Stimulated activated CD8-positive, alpha-beta memory T cell treated with anti-CD3 and anti-CD28 coated beads, Interleukin-4, amount 100 ng/mL, for 4 hours (primary cell): ENCODE results near the gene FARP2.
A peak's percentile ranks its signal among the peaks of the same experiment; 100 is the strongest.
"Not testable (repeated sequence)": the region's sequence is repeated elsewhere in the genome, so short reads cannot be mapped to it uniquely, and the experiment has no call there.

Experiments used
- DNase-seq, 2 donors: peaks; one replicate each; pipeline ENCODE4 v3.0.0-alpha.2; 2020; ENCODE audit warnings: low read depth in 2 of 2, low spot score in 1 of 2

Gene FARP2, protein sequence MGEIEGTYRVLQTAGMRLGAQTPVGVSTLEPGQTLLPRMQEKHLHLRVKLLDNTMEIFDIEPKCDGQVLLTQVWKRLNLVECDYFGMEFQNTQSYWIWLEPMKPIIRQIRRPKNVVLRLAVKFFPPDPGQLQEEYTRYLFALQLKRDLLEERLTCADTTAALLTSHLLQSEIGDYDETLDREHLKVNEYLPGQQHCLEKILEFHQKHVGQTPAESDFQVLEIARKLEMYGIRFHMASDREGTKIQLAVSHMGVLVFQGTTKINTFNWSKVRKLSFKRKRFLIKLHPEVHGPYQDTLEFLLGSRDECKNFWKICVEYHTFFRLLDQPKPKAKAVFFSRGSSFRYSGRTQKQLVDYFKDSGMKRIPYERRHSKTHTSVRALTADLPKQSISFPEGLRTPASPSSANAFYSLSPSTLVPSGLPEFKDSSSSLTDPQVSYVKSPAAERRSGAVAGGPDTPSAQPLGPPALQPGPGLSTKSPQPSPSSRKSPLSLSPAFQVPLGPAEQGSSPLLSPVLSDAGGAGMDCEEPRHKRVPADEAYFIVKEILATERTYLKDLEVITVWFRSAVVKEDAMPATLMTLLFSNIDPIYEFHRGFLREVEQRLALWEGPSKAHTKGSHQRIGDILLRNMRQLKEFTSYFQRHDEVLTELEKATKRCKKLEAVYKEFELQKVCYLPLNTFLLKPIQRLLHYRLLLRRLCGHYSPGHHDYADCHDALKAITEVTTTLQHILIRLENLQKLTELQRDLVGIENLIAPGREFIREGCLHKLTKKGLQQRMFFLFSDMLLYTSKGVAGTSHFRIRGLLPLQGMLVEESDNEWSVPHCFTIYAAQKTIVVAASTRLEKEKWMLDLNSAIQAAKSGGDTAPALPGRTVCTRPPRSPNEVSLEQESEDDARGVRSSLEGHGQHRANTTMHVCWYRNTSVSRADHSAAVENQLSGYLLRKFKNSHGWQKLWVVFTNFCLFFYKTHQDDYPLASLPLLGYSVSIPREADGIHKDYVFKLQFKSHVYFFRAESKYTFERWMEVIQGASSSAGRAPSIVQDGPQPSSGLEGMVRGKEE

DNA sequence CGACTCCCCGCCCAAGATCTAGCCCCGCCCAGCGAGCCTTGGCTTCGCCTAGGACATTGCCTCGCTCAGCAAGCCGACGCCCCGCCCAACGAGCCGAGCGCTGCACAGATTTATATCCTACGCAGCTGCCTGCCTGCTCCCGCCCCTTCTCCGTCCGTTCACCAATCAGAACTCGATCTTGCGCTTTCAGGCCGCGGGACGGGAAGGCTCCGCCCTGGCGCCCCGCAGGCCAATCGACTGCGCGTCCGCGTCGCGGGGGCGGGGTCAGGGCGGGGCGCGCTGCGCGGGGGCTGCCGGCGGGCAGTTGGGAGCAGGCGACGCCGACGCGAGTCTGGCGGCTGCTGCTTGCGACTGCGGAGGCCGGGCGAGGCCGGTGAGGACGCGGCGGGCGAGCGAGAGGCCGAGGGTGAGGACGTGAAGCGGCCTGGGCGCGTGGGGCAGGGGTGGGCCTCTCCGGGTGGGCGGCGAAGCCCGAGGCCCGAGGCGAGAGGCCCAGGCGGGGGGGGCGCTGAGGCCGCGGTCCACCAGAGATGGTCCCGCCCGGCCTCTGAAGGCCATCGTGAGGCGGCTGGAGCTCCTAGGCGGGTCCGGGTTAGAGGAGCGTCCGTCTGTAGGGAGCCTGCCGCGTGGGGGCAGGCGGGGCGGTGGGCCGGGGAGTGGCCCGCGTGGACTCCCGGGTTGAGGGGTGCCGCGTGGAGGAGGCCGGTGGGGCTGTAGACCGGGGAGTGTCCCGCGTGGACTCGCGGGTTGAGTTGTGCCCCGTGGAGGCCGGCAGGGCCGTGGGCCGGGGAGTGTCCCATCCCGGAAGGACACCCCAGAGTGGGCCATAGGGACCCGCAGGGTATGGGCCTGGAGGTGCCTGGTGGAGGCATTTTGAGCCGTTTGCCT lies at the start of gene FARP2:
Gene FARP2, plus strand, starts transcription at position 303 of the 888 bp plus-strand sequence. CDS start 16,823 bp downstream, outside the sequence.
- peak; percentile 95 for DNase-seq

DNA sequence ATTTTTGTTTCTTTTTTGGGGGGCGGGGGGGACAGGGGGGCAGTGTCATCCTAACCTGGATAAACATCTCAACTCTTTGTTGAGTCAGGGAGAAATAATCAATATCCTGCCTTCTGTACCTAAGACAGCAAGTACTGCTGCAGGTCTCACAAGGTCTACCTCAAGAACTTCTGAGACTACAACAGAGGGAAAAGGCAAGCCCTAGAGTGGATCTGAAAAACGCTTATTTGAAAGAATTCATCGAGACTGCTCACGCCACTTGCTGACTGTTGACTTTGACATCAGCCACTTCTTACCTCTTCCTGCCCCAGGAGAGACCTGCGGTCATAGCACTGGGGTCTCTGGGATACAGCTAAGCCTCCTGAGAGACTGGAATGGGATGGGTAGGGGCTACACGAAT lies 49.0 kb upstream of the FARP2 start:
- DNase-seq, result no peak

DNA sequence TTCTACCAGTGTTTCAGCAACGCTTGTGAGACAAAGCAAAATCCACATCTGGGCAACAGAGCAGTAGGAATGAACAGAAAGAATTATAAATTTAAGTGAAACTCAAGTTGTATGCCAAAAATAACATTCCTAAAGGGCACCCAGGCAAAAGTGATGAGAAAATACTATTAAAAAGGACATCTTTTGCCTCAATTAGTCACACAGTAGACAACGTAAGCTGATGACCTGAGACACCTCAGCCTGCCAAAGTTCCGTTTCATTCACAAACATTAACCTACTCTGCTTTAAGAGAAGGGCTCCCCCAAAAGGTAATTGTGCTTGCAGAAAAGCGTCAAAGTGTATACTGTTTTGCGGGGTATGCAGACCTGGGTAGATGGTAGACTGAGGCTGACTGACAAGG lies 47.8 kb upstream of the FARP2 start:
- no peak for DNase-seq

DNA sequence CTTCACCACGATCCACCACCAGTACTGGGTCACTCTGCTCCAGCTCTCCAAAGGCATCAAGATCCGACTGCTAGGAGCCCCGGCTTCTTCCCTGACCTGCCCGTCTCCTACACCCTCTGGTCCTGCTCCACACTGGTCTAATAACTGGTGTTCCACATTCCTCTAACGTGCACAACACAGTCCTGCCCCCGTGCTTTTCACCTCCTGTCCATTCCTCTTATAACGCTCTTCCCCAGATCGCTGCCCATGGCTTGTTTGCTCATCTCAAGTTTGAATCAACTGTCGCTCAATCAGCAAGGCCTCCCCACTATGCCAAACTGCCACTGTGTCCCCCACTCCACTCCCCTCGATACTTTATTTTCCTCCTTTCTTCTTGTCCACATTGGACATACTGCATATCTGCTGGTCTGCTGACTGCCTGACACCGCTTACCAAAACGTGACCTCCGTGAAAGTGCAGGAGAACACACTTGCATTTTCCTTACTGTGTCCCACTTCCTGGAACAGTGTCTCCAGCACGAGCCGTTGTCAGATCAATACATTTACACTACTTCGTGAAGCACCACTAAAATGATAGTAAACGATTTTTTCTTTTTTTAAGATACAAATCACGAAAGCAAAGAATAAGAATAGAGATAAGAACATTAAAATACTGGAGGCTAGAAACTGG lies 47.1 kb upstream of the FARP2 start:
- DNase-seq, result no peak

DNA sequence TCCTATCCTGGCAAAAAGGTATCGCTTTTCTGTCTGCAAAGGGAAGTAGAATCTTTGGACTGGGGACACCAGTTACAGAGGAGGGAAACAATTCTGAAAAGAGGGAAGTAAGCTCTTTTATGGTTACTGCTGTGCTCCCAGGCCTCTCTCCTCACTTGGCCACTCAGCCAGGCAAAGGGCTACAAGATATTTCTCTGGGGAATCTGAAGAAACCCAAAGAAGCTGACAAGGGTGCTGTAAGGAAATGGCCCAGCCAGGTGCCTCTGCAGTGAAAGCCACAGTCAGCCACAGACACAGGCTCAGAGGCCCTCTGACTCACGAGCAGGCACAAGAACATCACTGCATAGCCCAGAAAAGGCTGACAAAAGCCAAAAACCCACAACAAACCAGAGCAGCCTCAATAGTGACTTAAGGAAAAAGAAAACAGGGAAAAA lies 46.4 kb upstream of the FARP2 start:
- DNase-seq, result peak; percentile 39 to 44

DNA sequence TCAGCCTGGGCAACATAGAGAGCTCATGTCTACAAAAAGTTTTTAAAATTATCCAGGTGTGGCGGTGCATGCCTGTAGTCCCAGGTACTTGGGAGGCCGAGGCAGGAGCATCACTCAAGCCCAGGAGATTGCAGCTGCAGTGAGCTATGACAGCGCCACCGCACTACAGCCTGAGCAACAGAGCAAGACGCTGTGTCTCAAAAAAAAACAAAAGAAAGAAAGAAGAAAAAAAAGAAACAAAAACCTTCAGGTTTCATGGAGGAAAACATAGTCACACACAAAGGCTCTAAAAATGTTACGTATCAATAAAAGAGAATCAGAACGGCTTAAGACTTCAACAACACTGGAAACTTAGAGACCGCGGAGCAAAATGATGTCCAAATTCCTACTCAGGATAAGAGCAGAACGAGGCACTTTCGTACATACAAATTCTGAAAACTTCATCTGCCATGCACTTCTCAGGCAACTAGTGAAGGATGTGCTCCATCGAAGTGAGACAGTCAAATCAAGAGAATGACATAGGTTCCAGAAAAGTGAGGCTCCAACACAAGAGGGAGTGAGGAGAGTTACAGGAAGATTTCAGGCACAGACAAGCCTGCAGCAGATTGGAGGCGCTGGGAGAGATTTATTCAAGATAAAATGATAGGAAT lies 45.0 kb upstream of the FARP2 start:
- no peak for DNase-seq

DNA sequence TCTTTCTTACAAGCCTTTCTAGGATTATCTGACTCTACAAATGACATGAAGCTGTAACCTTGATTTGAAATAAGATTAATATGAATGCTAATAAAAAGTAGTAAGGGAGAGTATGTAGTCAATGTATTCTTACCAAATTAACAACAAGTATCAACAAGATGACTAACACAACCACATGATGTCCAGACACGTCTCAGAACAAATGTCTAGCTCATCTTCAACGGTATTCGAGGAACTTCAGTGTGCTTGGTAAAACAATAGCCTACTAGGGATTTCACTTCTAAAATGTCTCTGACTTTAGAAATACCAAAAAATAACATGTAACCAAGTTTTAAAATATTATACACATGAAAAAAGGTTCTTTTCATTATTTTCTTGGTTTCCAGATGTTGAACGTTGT lies 44.0 kb upstream of the FARP2 start:
- no peak for DNase-seq

DNA sequence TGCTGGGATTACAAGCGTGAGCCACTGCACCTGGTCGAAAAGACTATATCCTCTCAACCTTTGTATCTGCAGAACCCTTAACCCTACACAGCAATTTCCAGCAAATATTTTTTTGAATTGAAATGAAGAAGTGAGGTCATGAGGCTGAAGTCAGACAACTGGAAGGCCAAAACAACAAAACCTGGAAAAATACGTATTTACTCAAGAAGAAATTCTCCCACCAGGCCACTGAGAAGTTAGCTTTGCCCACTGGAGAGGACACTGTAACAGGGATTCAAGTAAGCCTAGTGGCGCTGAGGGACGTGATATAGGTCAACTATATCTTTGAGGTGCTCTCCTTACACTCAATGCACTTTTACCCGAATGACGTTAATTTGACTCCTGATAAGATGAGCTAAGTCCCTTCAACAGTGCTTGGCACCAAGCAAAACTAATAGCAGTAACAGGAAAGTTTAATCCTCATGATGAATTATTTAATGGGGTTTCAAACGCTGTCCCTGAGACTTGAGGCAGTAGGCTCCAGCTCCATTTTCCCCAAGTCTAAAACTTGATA lies 42.5 kb upstream of the FARP2 start:
- DNase-seq, result no peak

DNA sequence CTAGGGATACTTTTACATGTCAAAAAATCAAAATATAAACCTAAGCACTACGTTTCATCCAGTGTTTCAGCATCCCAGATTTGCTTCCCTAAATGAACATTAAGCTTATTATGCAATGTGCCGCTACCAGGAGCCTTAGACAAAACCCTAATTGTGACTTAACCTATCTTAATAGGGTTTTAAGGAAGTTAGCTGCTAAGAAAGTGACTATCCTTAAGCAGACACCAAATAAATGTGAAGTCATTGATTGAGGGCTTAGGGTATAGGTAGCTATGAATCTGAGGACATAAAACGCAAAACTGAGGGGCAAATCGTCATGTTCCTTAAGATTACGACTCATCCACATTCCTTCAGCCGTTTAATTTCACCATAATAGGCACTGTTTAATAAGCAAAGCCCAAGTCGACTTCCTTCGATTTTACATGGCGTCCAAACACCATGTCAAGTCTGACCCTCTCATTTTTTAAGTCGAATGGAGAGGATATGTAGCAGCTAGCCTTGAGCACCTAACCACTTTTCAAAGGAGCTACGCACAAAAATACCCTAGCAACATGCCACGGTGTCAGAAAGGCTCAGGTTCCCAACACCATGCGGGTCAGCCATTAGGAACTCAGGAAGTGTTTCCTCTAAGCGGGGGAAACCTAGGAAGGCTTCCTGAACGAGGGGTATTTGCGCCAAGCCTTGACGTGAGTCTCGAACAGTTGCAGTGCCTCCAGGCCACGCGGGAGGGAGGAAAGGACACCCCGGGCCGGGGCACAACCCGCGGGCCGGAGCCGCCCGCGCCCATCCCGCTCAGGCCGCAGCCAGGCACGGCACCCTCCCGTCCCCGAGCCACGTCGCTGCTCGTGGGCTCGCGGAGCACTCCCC lies 41.6 kb upstream of the FARP2 start:
- no peak for DNase-seq

DNA sequence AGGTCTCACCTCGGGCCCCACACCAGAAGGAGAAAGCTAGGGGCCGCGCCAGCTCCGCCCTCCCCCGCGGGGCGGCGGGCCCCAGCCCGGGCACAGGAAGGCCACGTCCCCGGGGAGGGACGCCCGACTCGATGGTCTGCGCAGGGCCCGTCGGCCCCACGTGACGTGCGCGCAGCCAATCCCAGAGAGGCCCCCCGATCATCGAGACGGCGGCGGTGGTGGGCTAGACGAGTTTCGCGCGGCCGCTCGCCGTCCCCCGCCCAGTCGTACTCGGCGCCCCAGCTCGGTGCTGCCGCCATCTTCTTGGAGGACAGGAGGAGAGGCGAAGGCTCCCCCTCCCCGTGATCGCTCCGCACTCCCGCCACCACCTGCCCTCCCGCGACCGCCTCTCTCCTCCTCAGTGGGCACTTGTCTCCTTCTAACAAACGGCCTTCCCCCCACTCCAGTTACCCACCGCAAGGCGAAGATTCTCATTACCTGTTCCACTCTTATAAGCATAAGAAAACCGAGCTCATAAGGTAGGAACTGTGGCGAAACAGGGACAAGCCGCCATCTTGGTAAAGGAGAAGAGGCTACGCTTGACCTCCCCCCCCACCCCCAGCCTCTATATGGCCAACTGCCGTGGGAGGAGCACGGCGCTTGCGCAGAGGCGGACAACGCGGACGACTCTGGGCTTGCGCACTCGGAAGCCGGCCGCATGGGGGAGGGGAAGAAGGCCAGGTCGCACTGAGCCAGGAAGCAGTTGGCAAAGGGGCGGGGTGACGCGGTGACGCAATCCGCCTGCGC lies 40.8 kb upstream of the FARP2 start, which contains the start of gene HDLBP:
Gene HDLBP, minus strand, starts transcription at position 580 of the 786 bp plus-strand sequence. CDS start 48,803 bp downstream, outside the sequence.
- peak; percentile 100 for DNase-seq

DNA sequence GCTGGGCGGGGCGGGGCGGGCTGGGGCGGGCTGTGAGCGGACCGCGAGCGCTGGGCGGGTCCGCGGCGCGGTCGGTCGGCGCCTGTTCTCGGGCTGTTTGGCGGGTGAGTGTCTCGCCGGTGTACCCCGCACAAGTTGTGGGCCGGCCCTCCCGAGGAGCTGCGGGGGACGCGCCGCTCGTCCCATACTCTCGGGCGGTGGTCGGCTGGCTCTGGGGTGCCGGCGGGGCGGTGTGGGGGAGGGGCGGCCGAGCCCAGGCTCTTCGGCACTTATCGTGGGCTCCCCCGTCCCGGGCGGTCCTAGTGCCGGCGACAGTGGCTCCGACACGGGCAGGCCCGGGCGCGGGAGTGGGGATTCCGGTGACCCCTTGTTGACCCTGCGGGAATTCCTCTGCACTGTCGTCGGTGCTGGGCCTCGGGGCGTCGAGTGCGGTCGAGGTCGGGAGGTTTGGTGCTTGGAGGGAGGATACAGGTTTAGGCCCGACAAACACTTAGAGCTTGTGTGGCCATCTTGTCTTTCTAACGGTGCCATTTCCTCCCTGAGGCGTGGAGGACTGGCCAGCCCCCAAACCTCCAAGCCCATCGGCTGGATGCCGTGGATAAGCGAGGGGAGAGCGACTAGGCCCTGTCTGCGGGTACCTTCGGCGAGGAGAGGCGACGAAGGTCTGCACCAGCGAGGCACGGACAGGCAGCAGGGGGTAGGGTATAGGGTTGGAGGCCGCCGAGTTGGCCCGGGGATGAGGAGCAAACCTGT lies 40.0 kb upstream of the FARP2 start, which contains the start of gene SEPTIN2:
Gene SEPTIN2, plus strand, starts transcription at position 47 of the 753 bp plus-strand sequence. CDS start 8,308 bp downstream, outside the sequence.
- peak; percentile 44 to 63 for DNase-seq

DNA sequence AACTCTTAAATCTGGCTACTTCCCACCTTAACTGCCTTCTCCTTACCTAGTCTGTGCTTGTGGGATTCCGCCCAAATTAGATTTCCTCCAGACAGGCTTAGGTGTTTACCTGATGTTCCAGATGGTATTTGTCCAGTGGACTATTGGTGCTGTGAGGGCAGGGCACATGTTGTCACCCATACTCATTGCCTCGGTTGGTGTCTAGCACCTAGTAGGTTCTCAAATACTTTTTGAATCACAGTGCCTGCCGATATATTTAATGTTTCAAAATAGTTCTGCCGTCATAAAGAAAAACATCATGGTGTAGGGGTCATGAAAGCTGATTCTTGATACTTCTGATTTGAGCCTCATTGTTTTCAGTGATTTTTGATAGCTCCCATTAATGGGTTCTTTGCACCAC lies 39.3 kb upstream of the FARP2 start:
- no peak for DNase-seq

DNA sequence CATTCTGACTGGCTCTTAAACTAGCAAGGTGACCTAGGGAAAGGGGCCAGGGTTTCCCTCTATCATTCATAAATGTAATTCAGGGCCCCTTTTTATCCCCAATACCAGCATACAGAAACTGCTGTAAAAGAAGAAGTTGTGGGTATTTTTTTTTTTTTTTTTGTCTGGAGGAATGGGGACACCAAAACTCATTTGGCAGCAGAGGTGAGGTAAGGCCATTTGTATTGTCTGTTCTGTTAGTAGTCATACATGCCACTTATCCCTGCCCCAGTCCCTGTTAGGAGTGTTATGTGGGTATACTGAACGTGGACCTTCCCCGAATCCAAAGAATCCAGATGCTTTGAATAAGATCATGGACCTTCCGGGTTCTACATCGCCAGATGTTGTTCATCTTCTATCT lies 38.7 kb upstream of the FARP2 start:
- no peak for DNase-seq

DNA sequence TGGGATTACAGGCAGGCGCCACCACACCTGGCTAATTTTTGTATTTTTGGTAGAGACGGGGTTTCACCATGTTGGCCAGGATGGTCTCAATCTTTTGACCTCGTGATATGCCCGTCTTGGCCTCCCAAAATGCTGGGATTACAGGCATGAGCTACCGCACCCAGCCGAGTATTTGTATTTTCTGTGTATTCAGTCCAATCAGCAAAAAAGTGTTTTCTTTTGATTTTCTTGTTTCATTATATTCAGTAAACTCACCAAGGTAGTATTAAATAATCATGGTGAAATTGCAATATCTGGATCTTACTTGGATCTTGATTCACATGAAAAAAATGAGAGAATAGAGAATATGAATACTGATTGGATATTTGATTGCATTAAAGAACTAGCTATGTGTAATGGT lies 37.3 kb upstream of the FARP2 start:
- not testable (repeated sequence) for DNase-seq

DNA sequence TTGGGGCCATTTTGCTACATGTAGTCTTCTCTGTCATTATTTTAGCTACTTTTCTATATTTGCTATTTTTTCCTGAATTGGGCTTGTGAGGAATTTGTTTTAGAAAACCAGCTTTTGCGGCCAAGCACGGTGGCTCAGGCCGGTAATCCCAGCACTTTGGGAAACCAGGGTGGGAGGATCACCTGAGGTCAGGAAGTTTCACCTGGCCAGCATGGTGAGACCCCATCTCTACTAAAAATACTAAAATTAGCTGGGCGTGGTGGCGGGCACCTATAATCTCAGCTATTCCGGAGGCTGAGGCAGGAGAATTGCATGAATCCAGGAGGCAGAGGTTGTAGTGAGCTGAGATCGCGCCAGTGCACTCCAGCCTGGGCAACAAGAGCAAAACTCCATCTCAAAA lies 35.7 kb upstream of the FARP2 start:
- no peak for DNase-seq

DNA sequence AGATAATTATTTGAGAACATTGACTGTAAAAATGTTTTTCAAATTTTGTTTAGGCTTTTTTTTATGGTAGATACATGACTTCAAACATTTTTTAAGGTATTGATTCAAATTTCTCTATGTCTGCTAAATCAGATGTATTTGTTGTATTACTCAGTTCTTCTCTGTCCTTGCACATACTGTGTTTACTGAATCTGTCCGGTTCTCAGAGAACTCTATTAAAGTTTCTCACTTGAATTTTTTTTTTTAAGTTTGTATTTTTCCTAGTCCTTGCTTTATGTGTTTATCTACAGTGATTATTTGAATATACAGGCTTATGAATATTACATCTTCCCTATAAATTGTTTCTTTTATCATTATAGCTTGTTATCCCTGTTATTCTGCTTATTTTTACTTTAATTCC lies 35.1 kb upstream of the FARP2 start:
- no peak for DNase-seq

DNA sequence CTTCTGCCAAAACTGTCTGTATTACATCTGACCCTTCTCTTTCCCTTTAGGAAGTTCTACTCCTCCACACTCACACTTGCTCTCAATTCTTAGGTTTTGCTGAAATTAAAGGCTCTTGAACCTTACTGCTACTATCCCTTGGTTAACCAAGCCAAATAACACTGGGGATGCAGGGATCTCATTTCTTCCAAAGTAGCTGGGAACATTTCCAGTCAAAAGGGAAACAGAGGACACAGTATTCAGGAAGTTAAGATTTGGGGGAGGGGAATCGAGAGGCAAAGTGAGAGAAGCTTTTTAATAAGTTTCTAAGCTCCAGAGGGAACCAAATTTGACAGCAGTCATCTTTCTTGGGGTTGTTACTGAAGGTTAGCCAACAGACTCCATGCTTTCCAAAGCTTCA lies 34.2 kb upstream of the FARP2 start:
- DNase-seq, result no peak
